ENCODE results near the gene TSSC4. TPM values are rescaled to one million over a fixed set of nuclear protein-coding genes. Genes with fewer than 3 reads are reported as not detected.
A peak's percentile ranks its signal among the peaks of the same experiment; 100 is the strongest.

TSSC4 gene
- polyA plus RNA-seq, 4 donors = 32.5 to 47.1 (median 37.6) TPM

GRCh38 chr11:2444821-2445745 lies 44.5 kb downstream of the TSSC4 start, which contains the start of gene KCNQ1:
Gene KCNQ1 (plus strand): TSS chr11:2445008. CDS start chr11:2445099, 91 bp downstream.
- no peak for DNase-seq (ENCODE audit: low read depth in 4 of 4, low spot score in 3 of 4)

- DNase-seq (ENCODE audit: low read depth in 4 of 4, low spot score in 3 of 4) = no peak
These were observed 45.4 kb downstream of the TSSC4 start for GRCh38 chr11:2445746-2446551.

DNA sequence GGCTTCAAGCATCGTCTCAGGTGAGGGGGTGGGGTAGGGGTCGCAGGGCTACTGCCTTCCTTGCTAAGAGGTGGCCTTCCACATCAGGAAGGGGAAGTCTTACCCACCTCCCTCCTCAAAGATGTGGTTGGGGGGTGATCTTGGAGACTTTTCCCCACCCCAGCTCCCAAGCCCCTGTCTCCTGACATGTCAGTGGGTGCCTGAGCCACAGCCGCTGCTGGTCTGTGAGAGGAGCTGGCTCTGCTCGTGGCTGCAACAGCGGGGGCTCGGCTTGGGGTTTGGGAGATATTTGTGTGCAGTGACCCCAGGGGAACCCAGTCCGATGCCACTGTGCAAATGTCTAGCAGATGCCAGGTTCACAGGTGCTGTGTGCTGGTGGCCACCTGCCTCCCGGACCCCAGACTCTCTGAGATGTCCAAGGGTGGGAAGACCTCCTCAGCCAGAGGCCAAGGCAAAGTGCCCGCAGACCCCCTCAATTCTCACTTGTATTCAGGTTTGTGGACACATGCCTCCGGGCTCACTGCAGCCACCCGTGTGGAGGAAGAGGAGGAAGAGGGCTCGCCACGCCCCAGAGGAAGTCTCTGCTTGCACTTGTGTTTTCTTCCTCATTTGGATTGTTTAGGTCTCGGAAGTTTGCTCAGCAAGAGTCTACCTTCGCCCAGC lies 46.2 kb downstream of the TSSC4 start:
- DNase-seq (ENCODE audit: low read depth in 4 of 4, low spot score in 3 of 4) = no peak

DNA sequence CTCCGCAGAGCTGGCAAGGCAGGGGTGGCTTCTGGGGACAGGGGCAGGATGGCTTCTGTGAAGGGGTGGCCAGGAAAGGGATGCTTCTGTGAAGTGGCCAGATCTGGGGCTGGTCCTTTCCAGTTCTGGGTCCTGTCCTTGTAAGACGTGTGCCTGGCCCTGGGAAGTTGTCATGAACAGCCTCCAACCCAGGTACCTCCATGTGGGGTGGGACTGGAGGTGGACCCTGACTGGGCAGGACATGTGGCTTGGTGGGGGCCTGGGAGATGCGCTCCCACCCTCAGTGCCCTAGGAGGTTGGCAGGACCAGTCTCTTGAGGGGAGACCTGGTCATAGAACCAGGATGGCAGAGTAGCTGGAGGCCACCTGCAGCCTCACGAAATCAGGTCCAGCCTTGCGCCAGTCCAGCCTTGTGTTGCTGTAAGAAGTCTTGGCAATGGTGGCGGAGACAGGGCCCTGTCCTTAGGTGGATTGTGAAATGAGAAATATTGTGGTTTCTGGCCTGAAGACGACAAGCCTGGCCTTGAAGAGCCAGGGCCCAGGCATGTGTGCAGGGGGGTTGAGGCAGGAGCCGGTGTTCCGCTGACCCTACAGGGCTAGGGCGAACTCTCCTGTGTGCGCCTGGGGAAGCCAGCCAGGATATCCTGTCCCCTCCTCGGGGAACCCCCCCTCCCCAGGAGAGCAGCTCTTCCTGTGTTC lies 46.9 kb downstream of the TSSC4 start:
- no peak for DNase-seq (ENCODE audit: low read depth in 4 of 4, low spot score in 3 of 4)

DNA sequence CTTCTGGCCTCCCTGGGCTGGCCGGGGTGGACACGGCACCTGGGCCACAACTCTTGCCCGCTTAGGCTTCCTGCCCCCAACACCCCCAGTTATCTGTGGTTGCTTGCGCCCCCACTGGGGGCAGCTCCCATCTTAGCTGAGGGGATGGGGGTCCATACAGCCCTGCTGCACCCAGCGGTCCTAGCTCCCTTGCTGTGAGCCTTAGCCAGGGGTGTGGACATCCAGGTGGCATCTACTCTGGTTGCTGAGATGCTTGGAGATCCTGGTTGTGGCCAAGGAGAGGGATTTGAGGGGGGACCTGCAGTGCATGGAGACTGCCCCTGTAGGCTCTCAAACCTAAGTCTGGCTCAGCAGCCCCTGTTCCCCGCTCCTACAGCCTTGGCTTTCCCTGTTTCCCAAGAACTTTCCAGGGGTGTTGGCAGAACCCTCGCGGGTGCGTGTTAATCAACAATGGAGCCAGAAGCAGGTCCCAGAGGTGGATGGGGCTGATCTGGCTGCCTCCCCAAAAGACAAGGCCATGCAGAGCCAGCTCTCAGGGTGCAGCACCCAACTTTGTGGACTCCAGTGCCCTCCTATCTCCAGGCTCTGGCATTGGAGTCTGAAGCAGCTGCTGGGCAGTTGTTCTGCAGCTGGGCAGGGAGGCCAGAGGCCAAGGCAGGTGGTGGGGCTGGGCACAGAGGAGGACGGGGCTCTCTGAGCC lies 47.6 kb downstream of the TSSC4 start:
- no peak for DNase-seq (ENCODE audit: low read depth in 4 of 4, low spot score in 3 of 4)

- no peak for DNase-seq (ENCODE audit: low read depth in 4 of 4, low spot score in 3 of 4)
These were observed 48.4 kb downstream of the TSSC4 start for GRCh38 chr11:2448661-2449547.

DNA sequence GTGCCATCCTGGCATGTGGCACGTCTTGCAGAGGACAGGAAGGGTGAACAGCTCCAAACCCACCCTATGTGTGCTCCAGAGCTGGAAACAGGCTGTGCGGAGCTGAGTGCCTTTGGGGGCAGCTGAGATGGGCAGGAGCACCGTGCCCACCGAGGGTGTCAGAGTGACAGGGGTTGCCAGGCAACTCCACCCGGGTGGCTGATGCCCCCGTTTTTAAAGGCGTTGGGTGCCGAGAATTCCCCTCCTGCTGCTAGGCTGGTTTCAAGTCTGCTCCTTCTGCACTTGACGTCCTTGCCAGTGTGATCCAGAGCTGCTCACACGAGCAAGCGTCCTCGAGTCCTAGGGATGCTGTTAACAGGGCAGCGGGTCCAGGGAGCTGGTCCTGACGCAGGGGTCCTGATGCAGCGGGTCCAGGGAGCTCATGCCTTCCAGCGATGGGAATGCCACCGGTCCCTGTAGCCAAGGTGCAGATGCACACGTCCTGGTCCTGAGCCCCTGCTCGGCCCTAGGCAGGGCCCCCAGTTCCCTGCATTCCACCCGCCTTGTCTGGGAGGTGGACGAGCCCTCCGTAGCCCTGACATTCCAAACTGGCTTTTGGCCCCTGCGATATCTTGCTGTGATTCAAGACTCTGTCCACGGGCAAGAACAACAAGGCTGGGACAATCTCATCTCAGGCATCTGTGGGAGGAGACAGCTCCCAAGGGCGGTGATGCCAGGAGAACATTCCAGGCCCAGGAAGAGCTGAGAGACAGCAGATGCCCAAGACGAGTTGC lies 49.2 kb downstream of the TSSC4 start:
- DNase-seq (ENCODE audit: low read depth in 4 of 4, low spot score in 3 of 4) = no peak

- no peak for DNase-seq (ENCODE audit: low read depth in 4 of 4, low spot score in 3 of 4)
These were observed 49.9 kb downstream of the TSSC4 start for GRCh38 chr11:2450321-2451041.

DNA sequence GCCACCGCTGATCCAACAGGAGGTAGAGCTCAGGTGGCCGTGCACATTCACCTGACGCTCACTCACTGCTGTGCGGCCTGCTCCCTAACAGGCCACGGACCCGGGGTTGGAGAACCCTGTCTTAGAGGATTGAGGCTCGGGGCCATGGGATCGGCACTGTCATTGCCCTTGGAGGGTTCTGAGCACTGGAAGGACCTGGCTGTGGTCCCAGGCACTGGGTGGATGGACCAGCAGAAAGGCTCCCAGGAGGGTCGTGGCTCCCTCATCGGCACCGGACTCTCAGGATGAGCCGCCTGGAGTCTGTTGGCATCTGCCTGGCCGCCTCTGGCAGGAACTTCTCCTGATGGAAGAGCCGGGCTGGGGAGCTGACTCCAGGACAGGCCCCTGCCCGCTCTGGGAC lies 50.8 kb downstream of the TSSC4 start:
- DNase-seq (ENCODE audit: low read depth in 4 of 4, low spot score in 3 of 4) = no peak

DNA sequence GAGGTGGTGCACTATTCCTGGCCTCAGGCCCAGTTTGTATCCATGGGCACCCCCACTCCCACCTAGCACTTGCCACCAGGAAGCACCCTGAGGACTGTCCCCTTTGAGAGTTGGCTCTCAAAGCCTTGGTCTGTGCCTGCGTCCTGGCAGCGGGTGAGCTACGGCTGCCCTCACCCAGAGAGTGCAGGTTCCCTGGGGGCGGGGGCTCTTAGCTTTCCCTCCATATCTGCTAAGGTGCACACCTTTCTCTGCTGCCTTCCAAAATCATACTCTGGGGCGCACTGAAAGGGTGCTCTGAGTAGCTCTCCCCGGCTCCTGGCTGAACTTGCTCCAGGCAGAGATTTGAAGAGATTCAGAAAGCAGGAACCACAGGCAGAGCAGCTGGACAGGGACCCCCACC lies 51.4 kb downstream of the TSSC4 start:
- no peak for DNase-seq (ENCODE audit: low read depth in 4 of 4, low spot score in 3 of 4)

DNA sequence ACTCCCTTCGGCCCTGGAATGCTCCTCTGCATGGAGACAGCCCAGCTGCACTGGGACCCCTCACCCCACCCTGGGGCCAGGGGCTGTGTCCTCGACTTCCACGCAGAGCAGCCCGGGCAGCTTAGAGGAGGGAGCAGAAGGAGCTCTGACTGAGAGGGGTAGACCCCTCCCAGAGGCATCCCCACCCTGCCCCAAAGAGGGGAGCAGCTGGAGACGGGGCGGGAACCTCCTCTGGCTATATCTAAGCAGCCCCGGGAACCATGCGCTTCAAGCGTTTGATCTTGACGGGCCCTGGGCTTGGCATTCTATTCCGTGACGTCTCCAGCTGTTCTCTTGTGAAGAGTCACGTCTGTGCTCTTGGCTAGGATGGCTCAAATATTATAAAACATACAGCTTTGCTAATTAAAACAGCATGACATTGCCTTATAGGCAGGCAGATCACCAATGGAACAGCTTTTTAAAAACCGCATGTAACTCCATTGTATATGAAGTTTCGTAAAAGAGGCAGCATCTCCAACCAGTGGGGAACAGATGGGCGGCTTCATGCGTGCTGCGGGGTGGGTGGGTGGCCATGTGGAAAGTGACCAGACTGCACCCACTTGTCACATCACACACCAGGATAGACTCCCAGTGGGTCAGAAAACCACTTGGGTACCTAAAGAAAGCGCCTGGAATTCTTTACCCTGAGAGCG lies 51.9 kb downstream of the TSSC4 start:
- peak in 2 of 4 donors; percentile 41 to 52 for DNase-seq (ENCODE audit: low read depth in 4 of 4, low spot score in 3 of 4)

- DNase-seq (ENCODE audit: low read depth in 4 of 4, low spot score in 3 of 4) = no peak
These were observed 52.9 kb downstream of the TSSC4 start for GRCh38 chr11:2453436-2453835.

Other genes with a start within 250 kb of the TSSC4 start
- not detected for gene INS, start 239.5 kb upstream of the TSSC4 start, polyA plus RNA-seq (ENCODE audit: insufficient read length in 4 of 4)
- gene TH, start 228.9 kb upstream of the TSSC4 start, polyA plus RNA-seq (ENCODE audit: insufficient read length in 4 of 4) = 1 to 10 TPM in 1 of 4 donors, under 1 TPM in 3; 0.58 to 2.0 (median 0.96) TPM
- 1 to 10 TPM; 2.6 to 4.5 (median 3.3) TPM for gene ASCL2, start 130.2 kb upstream of the TSSC4 start, polyA plus RNA-seq (ENCODE audit: insufficient read length in 4 of 4)
- 1 to 10 TPM in 1 of 4 donors, under 1 TPM in 3; 0.62 to 1.0 (median 0.64) TPM for gene C11orf21, start 98.8 kb upstream of the TSSC4 start, polyA plus RNA-seq (ENCODE audit: insufficient read length in 4 of 4)
- 1 to 10 TPM; 1.2 to 2.0 (median 1.5) TPM for gene TSPAN32, start 98.7 kb upstream of the TSSC4 start, polyA plus RNA-seq (ENCODE audit: insufficient read length in 4 of 4)
- 100 to 1,000 TPM; 647 to 670 (median 656) TPM for gene CD81, start 23.4 kb upstream of the TSSC4 start, polyA plus RNA-seq (ENCODE audit: insufficient read length in 4 of 4)
- 1 to 10 TPM; 2.0 to 3.1 (median 3.0) TPM for gene TRPM5, start 43.8 kb downstream of the TSSC4 start, polyA plus RNA-seq (ENCODE audit: insufficient read length in 4 of 4)
- gene KCNQ1, start 44.3 kb downstream of the TSSC4 start, polyA plus RNA-seq (ENCODE audit: insufficient read length in 4 of 4) = 10 to 100 TPM in 3 of 4 donors, 1 to 10 TPM in 1; 9.8 to 13.2 (median 12.0) TPM

Data from right renal pelvis (tissue), 4 donors.